HepG2 (cell line): ENCODE measurements around the gene JUND. TPM values are rescaled to one million over a fixed set of nuclear protein-coding genes. Genes with fewer than 3 reads are reported as not detected.
A peak's percentile ranks its signal among the peaks of the same experiment; 100 is the strongest.

Experiments used
- BHLHE40 ChIP-seq: IDR thresholded peaks from 2 replicates; pipeline ENCODE4 v1.6.1; 2011; ENCODE audit warnings: low read length, improper control_type of control experiment
- ESRRA ChIP-seq: sonication (generic); formaldehyde crosslinking; IDR thresholded peaks from 2 replicates; pipeline ENCODE4 v1.5.1; 2020; ENCODE audit warnings: mild to moderate bottlenecking, low read depth, missing genetic modification reagents
- FIP1L1 ChIP-seq: fragments of 200-400 bp; formaldehyde crosslinking; IDR thresholded peaks from 2 replicates; pipeline ENCODE4 v1.6.1; 2018; ENCODE audit warnings: low read depth, mild to moderate bottlenecking, low read length, moderate library complexity, borderline replicate concordance; ENCODE audit not compliant: insufficient read depth
- HMG20A ChIP-seq: IDR thresholded peaks from 2 replicates; pipeline ENCODE4 v1.6.1; 2016; ENCODE audit warnings: borderline replicate concordance
- RERE ChIP-seq: IDR thresholded peaks from 2 replicates; pipeline ENCODE4 v1.6.1; 2016; ENCODE audit warnings: low read depth, missing genetic modification reagents, missing compliant biosample characterization
- THAP9 ChIP-seq: sonication (generic); formaldehyde crosslinking; IDR thresholded peaks from 2 replicates; pipeline ENCODE4; 2020; ENCODE audit warnings: missing genetic modification reagents, mild to moderate bottlenecking, borderline replicate concordance
- ZFP36L1 ChIP-seq: sonication (generic); formaldehyde crosslinking; IDR thresholded peaks from 2 replicates; pipeline ENCODE4 v1.8.0; 2022; ENCODE audit warnings: mild to moderate bottlenecking, missing genetic modification reagents, moderate library complexity
- ZHX2 ChIP-seq, 2 experiments: sonication (generic) in 1 of 2; formaldehyde crosslinking in 1 of 2; IDR thresholded peaks; 2 replicates each; pipeline versions ENCODE4 v1.6.1 to v1.9.0; 2014 to 2022; ENCODE audit warnings: antibody characterized with exemption in 1 of 2, borderline replicate concordance in 1 of 2, inconsistent platforms in 1 of 2, low read depth in 1 of 2, missing genetic modification reagents in 1 of 2
- ZNF136 ChIP-seq: sonication (generic); formaldehyde crosslinking; IDR thresholded peaks from 2 replicates; pipeline ENCODE4 v1.8.1; 2022; ENCODE audit warnings: low read depth, mild to moderate bottlenecking, moderate library complexity, missing genetic modification reagents
- ZNF343 ChIP-seq: sonication (generic); formaldehyde crosslinking; IDR thresholded peaks from 2 replicates; pipeline ENCODE4 v1.4.0; 2020; ENCODE audit warnings: mild to moderate bottlenecking, missing genetic modification reagents
- ZNF383 ChIP-seq: sonication (generic); formaldehyde crosslinking; IDR thresholded peaks from 2 replicates; pipeline ENCODE4 v1.4.0; 2020; ENCODE audit warnings: missing genetic modification reagents, mild to moderate bottlenecking, borderline replicate concordance
- polyA plus RNA-seq, 8 experiments: library from polyadenylated mRNA; depleted of rRNA in 3 of 8; stranded (reverse) in 7 of 8; unstranded in 1 of 8; fragments of >200 nt; fragmentation: Illumina TruSeq in 4 of 8; extraction: Trizol in 4 of 8; gene quantifications; 2 replicates each; pipeline versions ENCODE4 v1.2.1 to v1.2.3, GENCODE V29; 2011 to 2016; ENCODE audit warnings: low read depth in 4 of 8, missing spikeins in 1 of 8, mixed read lengths in 1 of 8; ENCODE audit not compliant: insufficient read depth in 1 of 8
- total RNA-seq, 5 experiments: library from RNA; depleted of rRNA; stranded (reverse); fragments of >200 nt; fragmentation: Illumina TruSeq; extraction: Trizol; gene quantifications; 2 replicates each; pipeline ENCODE4 v1.2.3, GENCODE V29; 2016; ENCODE audit warnings: low read depth in 1 of 5

JUND gene
- total and polyA plus RNA-seq, 2 of the 13 experiments (the other 11 are each of a cell fraction or from before 2014, with no cell fraction given) = 41.2 to 59.8 TPM

- TF ChIP-seq ZHX2 (IDR thresholded peaks at IDR 0.05; ENCODE audit: low read depth) (0 out of 2 replicates have a peak, but pooled peaks have one; percentile 40), ZHX2 (CRISPR knock-in tag; IDR thresholded peaks at IDR 0.05; ENCODE audit: borderline replicate concordance) (no peak), FIP1L1 (no peak), HMG20A (CRISPR knock-in tag) (peak; percentile 91), RERE (CRISPR knock-in tag) (peak; percentile 55; the same call in 1 of the 2 replicates), ZNF383 (CRISPR knock-in tag) (peak; percentile 73; the same call in 1 of the 2 replicates), ZNF343 (peak; percentile 67; the same call in 1 of the 2 replicates), ZFP36L1 (CRISPR knock-in tag) (no peak), ZNF136 (CRISPR knock-in tag) (no peak), ESRRA (CRISPR knock-in tag) (peak; percentile 87), BHLHE40 (peak; percentile 73), THAP9 (peak; percentile 70; the same call in 1 of the 2 replicates)
These were observed 38.2 kb upstream of the JUND start (continued) for GRCh38 chr19:18319591-18320135.
